ENCODE measurements around the gene S100A13.

The S100A13 gene

GRCh38 chr1:153615406-153615805, 11.9 kb downstream of the S100A13 start:
- no peak overlapping the region for H3K4me3 ChIP-seq (ENCODE audit: insufficient read depth, low read depth, low read length, poor library complexity, severe bottlenecking)
- H3K4me1 ChIP-seq (ENCODE audit: control insufficient read depth, insufficient read depth, low read length, poor library complexity, severe bottlenecking) = no peaks in the 10 kb centered on the region
- H3K36me3 ChIP-seq (ENCODE audit: control insufficient read depth, insufficient read depth, low read length) = no peaks in the 10 kb centered on the region
- DNase-seq = no peak
- no peaks in the 10 kb centered on the region for H3K9me3 ChIP-seq (ENCODE audit: control insufficient read depth, low read length)
- H3K27ac ChIP-seq (ENCODE audit: insufficient read depth, low read length, poor library complexity, severe bottlenecking) = no peak overlapping the region
- H3K27me3 ChIP-seq (replicated peaks; ENCODE audit: control insufficient read depth, insufficient read depth, low read length, poor library complexity, severe bottlenecking) = no peaks in the 10 kb centered on the region

DNA sequence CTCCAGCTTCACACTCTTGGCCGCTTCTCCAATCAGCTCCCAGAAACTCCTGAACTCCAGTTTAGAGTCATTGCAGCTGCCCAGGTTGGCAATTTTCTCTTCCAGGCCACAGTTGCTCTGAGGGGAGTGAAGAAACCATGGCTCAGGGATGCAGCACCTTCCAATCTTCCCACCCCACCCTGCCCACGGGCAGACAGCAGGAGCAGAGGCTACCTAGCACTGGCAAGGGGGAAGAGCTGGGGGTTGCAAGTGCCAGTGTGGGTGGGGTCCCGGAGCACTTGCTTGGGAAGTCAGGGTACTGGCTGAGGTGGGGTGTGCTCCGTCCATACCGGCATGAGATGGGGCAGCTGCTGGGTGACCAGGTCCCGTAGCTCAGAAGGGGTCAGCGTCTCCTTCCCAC, 12.4 kb downstream of the S100A13 start:
- Histone ChIP-seq H3K27me3 (replicated peaks; ENCODE audit: control insufficient read depth, insufficient read depth, low read length, poor library complexity, severe bottlenecking) (no peaks in the 10 kb centered on the region), H3K4me1 (ENCODE audit: control insufficient read depth, insufficient read depth, low read length, poor library complexity, severe bottlenecking) (no peaks in the 10 kb centered on the region), H3K36me3 (ENCODE audit: control insufficient read depth, insufficient read depth, low read length) (no peaks in the 10 kb centered on the region), H3K9me3 (ENCODE audit: control insufficient read depth, low read length) (no peaks in the 10 kb centered on the region), H3K27ac (ENCODE audit: insufficient read depth, low read length, poor library complexity, severe bottlenecking) (no peak overlapping the region), H3K4me3 (ENCODE audit: insufficient read depth, low read depth, low read length, poor library complexity, severe bottlenecking) (no peak overlapping the region)
- no peak for DNase-seq

- H3K27ac ChIP-seq (ENCODE audit: insufficient read depth, low read length, poor library complexity, severe bottlenecking) = no peak overlapping the region
- no peaks in the 10 kb centered on the region for H3K4me1 ChIP-seq (ENCODE audit: control insufficient read depth, insufficient read depth, low read length, poor library complexity, severe bottlenecking)
Observed at GRCh38 chr1:153614189-153614900, 13.0 kb downstream of the S100A13 start.

GRCh38 chr1:153613406-153613805, 13.9 kb downstream of the S100A13 start:
- H3K27ac ChIP-seq (ENCODE audit: insufficient read depth, low read length, poor library complexity, severe bottlenecking) = no peak overlapping the region
- no peaks in the 10 kb centered on the region for H3K36me3 ChIP-seq (ENCODE audit: control insufficient read depth, insufficient read depth, low read length)

More at GRCh38 chr1:153614189-153614900, 13.0 kb downstream of the S100A13 start:
- H3K36me3 ChIP-seq (ENCODE audit: control insufficient read depth, insufficient read depth, low read length) = no peaks in the 10 kb centered on the region
- H3K9me3 ChIP-seq (ENCODE audit: control insufficient read depth, low read length) = no peaks in the 10 kb centered on the region
- H3K4me3 ChIP-seq (ENCODE audit: insufficient read depth, low read depth, low read length, poor library complexity, severe bottlenecking) = no peak overlapping the region
- DNase-seq = no peak
- no peaks in the 10 kb centered on the region for H3K27me3 ChIP-seq (replicated peaks; ENCODE audit: control insufficient read depth, insufficient read depth, low read length, poor library complexity, severe bottlenecking)

DNA sequence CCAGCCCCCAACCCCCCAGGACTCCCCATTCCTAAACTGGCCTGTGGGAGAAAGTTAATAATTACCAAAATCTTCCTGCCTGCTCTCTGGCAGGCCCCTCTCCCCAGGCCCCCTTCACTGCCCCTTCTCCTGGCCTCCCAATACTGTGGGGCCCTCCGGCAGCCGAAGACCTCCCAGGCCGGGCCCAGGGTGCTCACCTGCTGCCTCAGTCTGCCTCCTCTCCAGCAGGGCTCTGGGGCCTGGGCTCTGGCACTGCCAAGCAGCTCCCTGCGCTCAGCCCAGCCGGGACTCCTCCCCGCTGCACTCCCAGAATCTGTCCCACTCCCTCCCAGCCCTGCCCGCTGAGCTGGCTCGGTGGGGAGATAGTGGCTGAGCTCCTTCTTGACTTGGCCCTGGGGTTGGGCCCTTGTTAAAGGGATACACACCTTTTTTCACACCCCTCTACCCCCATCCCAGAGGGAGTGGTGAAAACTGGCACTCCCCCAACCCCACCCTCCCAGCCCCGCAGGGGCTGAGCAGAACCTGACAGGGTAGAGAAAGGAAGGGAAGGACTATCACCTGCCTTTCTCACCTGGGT, 14.5 kb downstream of the S100A13 start, which contains the start of gene S100A16:
TSS of gene S100A16 (minus strand) at position 383 of the 577 bp plus-strand sequence. CDS start 4,986 bp downstream, outside the sequence.
- Histone ChIP-seq H3K4me1 (ENCODE audit: control insufficient read depth, insufficient read depth, low read length, poor library complexity, severe bottlenecking) (no peaks in the 10 kb centered on the region), H3K4me3 (ENCODE audit: insufficient read depth, low read depth, low read length, poor library complexity, severe bottlenecking) (no peak within 1 kb of the TSS), H3K27me3 (replicated peaks; ENCODE audit: control insufficient read depth, insufficient read depth, low read length, poor library complexity, severe bottlenecking) (no peaks in the 10 kb centered on the region), H3K9me3 (ENCODE audit: control insufficient read depth, low read length) (no peaks in the 10 kb centered on the region), H3K36me3 (ENCODE audit: control insufficient read depth, insufficient read depth, low read length) (no peaks in the 10 kb centered on the region), H3K27ac (ENCODE audit: insufficient read depth, low read length, poor library complexity, severe bottlenecking) (no peak within 1 kb of the TSS)
- DNase-seq = no peak

More at GRCh38 chr1:153613406-153613805, 13.9 kb downstream of the S100A13 start:
- H3K27me3 ChIP-seq (replicated peaks; ENCODE audit: control insufficient read depth, insufficient read depth, low read length, poor library complexity, severe bottlenecking) = no peaks in the 10 kb centered on the region
- no peak overlapping the region for H3K4me3 ChIP-seq (ENCODE audit: insufficient read depth, low read depth, low read length, poor library complexity, severe bottlenecking)
- no peaks in the 10 kb centered on the region for H3K9me3 ChIP-seq (ENCODE audit: control insufficient read depth, low read length)
- DNase-seq = no peak
- H3K4me1 ChIP-seq (ENCODE audit: control insufficient read depth, insufficient read depth, low read length, poor library complexity, severe bottlenecking) = no peaks in the 10 kb centered on the region

DNA sequence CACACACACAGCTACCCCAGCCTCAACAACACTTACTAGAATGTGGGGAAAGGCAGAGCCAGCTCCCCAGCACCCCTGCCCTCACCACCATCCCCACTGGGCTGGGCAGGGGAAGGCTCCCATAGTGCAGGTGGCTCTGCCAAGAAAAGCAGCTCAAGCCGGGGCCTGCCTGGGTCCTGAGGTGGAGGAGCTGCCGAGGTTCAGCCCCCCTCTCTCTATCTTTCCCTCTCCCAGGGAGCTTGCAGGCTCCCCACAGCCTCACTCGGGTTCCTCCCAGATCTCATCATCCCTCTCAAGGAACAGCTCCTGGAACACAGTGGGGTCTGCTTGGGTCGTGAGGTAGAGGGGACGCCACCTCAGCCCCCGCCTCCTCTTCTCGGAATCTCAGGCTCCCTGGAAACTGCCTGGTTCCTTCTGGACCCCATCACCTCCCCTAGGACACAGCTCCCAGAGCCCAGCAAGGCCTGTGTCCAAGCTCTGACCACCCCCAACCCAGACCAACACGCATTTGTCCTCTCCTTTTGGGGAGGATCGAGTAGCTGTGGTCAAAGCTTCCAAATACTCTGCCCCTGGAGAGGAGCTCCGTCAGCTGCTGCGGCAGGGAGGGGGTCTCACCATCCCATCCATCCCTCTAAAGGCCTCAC, 15.1 kb downstream of the S100A13 start:
- no peak overlapping the region for H3K27ac ChIP-seq (ENCODE audit: insufficient read depth, low read length, poor library complexity, severe bottlenecking)
- H3K9me3 ChIP-seq (ENCODE audit: control insufficient read depth, low read length) = no peaks in the 10 kb centered on the region
- DNase-seq = no peak
- no peaks in the 10 kb centered on the region for H3K36me3 ChIP-seq (ENCODE audit: control insufficient read depth, insufficient read depth, low read length)
- no peaks in the 10 kb centered on the region for H3K4me1 ChIP-seq (ENCODE audit: control insufficient read depth, insufficient read depth, low read length, poor library complexity, severe bottlenecking)
- no peaks in the 10 kb centered on the region for H3K27me3 ChIP-seq (replicated peaks; ENCODE audit: control insufficient read depth, insufficient read depth, low read length, poor library complexity, severe bottlenecking)
- H3K4me3 ChIP-seq (ENCODE audit: insufficient read depth, low read depth, low read length, poor library complexity, severe bottlenecking) = no peak overlapping the region

DNA sequence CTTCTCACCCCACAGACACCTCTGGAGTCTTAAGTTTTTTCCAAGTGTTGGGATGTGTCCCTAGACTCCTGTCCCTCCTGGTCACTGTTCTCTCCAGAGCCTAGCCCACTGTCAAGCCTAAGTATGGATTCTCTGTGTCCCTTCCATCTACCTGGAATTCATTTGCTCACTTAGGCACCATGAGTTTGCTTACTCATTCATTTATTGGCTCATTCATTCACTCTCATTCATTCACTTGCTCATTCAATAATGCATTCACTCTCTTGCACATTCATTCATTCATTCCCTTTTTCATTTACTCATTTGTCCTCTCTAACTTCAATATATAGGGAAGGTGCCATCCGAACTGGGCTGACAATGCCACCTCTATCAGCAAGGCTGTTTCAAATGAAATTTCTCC, 15.9 kb downstream of the S100A13 start:
- Histone ChIP-seq H3K27ac (ENCODE audit: insufficient read depth, low read length, poor library complexity, severe bottlenecking) (no peak overlapping the region), H3K36me3 (ENCODE audit: control insufficient read depth, insufficient read depth, low read length) (no peaks in the 10 kb centered on the region), H3K4me3 (ENCODE audit: insufficient read depth, low read depth, low read length, poor library complexity, severe bottlenecking) (no peak overlapping the region), H3K9me3 (ENCODE audit: control insufficient read depth, low read length) (no peaks in the 10 kb centered on the region), H3K4me1 (ENCODE audit: control insufficient read depth, insufficient read depth, low read length, poor library complexity, severe bottlenecking) (no peaks in the 10 kb centered on the region), H3K27me3 (replicated peaks; ENCODE audit: control insufficient read depth, insufficient read depth, low read length, poor library complexity, severe bottlenecking) (no peaks in the 10 kb centered on the region)
- no peak for DNase-seq

GRCh38 chr1:153610811-153611301, 16.4 kb downstream of the S100A13 start:
- no peaks in the 10 kb centered on the region for H3K9me3 ChIP-seq (ENCODE audit: control insufficient read depth, low read length)
- H3K27ac ChIP-seq (ENCODE audit: insufficient read depth, low read length, poor library complexity, severe bottlenecking) = no peak overlapping the region
- no peaks in the 10 kb centered on the region for H3K36me3 ChIP-seq (ENCODE audit: control insufficient read depth, insufficient read depth, low read length)
- H3K27me3 ChIP-seq (replicated peaks; ENCODE audit: control insufficient read depth, insufficient read depth, low read length, poor library complexity, severe bottlenecking) = no peaks in the 10 kb centered on the region
- H3K4me3 ChIP-seq (ENCODE audit: insufficient read depth, low read depth, low read length, poor library complexity, severe bottlenecking) = no peak overlapping the region
- DNase-seq = no peak
- H3K4me1 ChIP-seq (ENCODE audit: control insufficient read depth, insufficient read depth, low read length, poor library complexity, severe bottlenecking) = no peaks in the 10 kb centered on the region

GRCh38 chr1:153610334-153610733, 17.0 kb downstream of the S100A13 start:
- Histone ChIP-seq H3K36me3 (ENCODE audit: control insufficient read depth, insufficient read depth, low read length) (no peaks in the 10 kb centered on the region), H3K27me3 (replicated peaks; ENCODE audit: control insufficient read depth, insufficient read depth, low read length, poor library complexity, severe bottlenecking) (no peaks in the 10 kb centered on the region), H3K27ac (ENCODE audit: insufficient read depth, low read length, poor library complexity, severe bottlenecking) (no peak overlapping the region), H3K4me1 (ENCODE audit: control insufficient read depth, insufficient read depth, low read length, poor library complexity, severe bottlenecking) (no peaks in the 10 kb centered on the region), H3K9me3 (ENCODE audit: control insufficient read depth, low read length) (no peaks in the 10 kb centered on the region), H3K4me3 (ENCODE audit: insufficient read depth, low read depth, low read length, poor library complexity, severe bottlenecking) (no peak overlapping the region)
- DNase-seq = no peak

GRCh38 chr1:153609585-153609907, 17.8 kb downstream of the S100A13 start:
- Histone ChIP-seq H3K4me1 (ENCODE audit: control insufficient read depth, insufficient read depth, low read length, poor library complexity, severe bottlenecking) (no peaks in the 10 kb centered on the region), H3K9me3 (ENCODE audit: control insufficient read depth, low read length) (no peaks in the 10 kb centered on the region), H3K4me3 (ENCODE audit: insufficient read depth, low read depth, low read length, poor library complexity, severe bottlenecking) (no peak overlapping the region), H3K36me3 (ENCODE audit: control insufficient read depth, insufficient read depth, low read length) (no peaks in the 10 kb centered on the region), H3K27me3 (replicated peaks; ENCODE audit: control insufficient read depth, insufficient read depth, low read length, poor library complexity, severe bottlenecking) (no peaks in the 10 kb centered on the region), H3K27ac (ENCODE audit: insufficient read depth, low read length, poor library complexity, severe bottlenecking) (no peak overlapping the region)
- no peak for DNase-seq
